ACC112 (cell line): Measurements from ENCODE around the gene ARHGEF4.

Experiments
- H2AFZ ChIP-seq: fragments of 200-600 bp; sonication (generic); one replicate; pipeline ENCODE4 v1.6.0; 2017; ENCODE audit warnings: antibody characterized with exemption, low read length; ENCODE audit not compliant: unreplicated experiment
- H3K27ac ChIP-seq: fragments of 200-600 bp; sonication (generic); 2 replicates; pipeline ENCODE4 v1.5.1; 2014; ENCODE audit warnings: low read depth, mild to moderate bottlenecking, antibody characterized with exemption, low read length, moderate library complexity
- H3K27me3 ChIP-seq: fragments of 200-600 bp; sonication (generic); 2 replicates; pipeline ENCODE4 v1.6.1; 2014; ENCODE audit warnings: mild to moderate bottlenecking, antibody characterized with exemption, low read length, moderate library complexity, mixed read lengths; ENCODE audit not compliant: insufficient read depth
- H3K36me3 ChIP-seq: fragments of 200-600 bp; sonication (generic); 2 replicates; pipeline ENCODE4 v1.6.1; 2016; ENCODE audit warnings: mild to moderate bottlenecking, antibody characterized with exemption, low read length, moderate library complexity, mixed read lengths; ENCODE audit not compliant: insufficient read depth
- H3K4me1 ChIP-seq: fragments of 200-600 bp; sonication (generic); one replicate; pipeline ENCODE4 v1.6.1; 2016; ENCODE audit warnings: low read length, mixed read lengths; ENCODE audit not compliant: insufficient read depth, unreplicated experiment, control insufficient read depth
- H3K4me3 ChIP-seq: fragments of 200-600 bp; sonication (generic); 2 replicates; pipeline ENCODE4 v1.5.1; 2014; ENCODE audit warnings: mild to moderate bottlenecking, low read depth, low read length
- H3K79me2 ChIP-seq: fragments of 200-600 bp; sonication (generic); one replicate; pipeline ENCODE4 v1.6.0; 2016; ENCODE audit warnings: low read length; ENCODE audit not compliant: control insufficient read depth, unreplicated experiment, insufficient read depth

Gene ARHGEF4

DNA sequence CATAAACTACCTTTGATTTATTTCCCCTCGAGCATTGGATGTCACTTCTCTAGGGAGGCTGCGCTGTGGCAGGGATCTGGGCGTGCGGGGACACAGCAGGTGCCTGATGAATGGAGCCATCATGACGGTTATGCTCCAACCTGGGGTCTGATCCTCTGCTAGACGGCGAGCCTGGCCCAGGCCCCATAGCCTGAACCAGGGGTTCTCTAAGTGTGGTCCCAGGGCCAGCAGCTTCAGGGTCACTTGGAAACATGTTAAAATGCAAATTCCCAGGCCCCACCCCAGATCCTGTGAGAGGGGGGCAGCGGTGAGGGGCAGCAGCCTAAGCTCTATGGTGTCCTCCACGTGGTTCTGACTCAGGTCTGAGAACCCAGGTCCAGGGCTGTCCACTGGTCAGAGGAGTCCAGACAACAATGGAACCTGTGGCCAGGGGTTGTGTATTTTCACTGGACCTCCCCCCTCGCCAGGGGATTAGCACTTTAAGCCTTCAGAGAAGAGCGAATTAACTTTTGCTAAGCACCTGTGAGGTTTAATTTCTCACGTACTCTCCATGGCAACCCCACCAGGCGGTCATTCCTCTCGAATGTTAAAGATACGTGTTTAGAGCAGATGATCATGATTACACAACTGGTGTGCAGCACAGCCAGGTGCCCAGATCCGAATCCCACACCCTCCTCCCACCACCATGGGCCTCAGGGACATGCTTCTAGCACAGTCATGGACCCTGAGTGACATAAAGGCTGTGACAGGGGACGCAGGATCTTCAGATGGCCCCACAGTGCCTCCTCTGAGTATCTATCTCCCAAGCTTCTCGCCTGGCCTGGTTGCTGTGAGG, 1.6 kb upstream of the ARHGEF4 start:
- H3K27me3 ChIP-seq, result peaks cover 33% of the 10 kb centered on the region
- no peak overlapping the region for H3K27ac ChIP-seq
- no peaks in the 10 kb centered on the region for H3K36me3 ChIP-seq
- H3K79me2 ChIP-seq, result no peaks in the 10 kb centered on the region
- H2AFZ ChIP-seq, result no peak overlapping the region
- no peak overlapping the region for H3K4me3 ChIP-seq
- no peaks in the 10 kb centered on the region for H3K4me1 ChIP-seq

DNA sequence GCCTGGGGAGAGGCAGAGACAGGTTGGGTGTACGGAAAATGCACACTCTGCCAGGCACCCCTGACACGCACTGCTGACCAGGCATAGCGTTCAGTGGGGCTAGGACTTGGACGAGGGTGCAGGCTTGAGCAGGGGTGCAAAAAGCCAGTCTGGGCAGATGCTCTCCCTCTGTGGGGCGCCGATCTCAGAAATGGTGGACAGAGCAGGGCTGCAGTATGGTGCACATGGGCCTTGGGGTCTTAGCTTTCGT, 1.0 kb upstream of the ARHGEF4 start:
- Histone ChIP-seq H3K36me3 (no peaks in the 10 kb centered on the region), H3K4me3 (no peak overlapping the region), H3K4me1 (no peaks in the 10 kb centered on the region), H3K27ac (no peak overlapping the region), H2AFZ (no peak overlapping the region), H3K27me3 (peaks cover 38% of the 10 kb centered on the region), H3K79me2 (no peaks in the 10 kb centered on the region)

GRCh38 chr2:130837175-130837810, 579 bp downstream of the ARHGEF4 start:
- H3K4me3 ChIP-seq, result peak overlapping the region; percentile 67
- H3K27ac ChIP-seq, result no peak overlapping the region
- H2AFZ ChIP-seq, result no peak overlapping the region
- H3K79me2 ChIP-seq, result no peaks in the 10 kb centered on the region
- H3K4me1 ChIP-seq, result no peaks in the 10 kb centered on the region
- peaks cover 41% of the 10 kb centered on the region for H3K27me3 ChIP-seq
- H3K36me3 ChIP-seq, result no peaks in the 10 kb centered on the region

DNA sequence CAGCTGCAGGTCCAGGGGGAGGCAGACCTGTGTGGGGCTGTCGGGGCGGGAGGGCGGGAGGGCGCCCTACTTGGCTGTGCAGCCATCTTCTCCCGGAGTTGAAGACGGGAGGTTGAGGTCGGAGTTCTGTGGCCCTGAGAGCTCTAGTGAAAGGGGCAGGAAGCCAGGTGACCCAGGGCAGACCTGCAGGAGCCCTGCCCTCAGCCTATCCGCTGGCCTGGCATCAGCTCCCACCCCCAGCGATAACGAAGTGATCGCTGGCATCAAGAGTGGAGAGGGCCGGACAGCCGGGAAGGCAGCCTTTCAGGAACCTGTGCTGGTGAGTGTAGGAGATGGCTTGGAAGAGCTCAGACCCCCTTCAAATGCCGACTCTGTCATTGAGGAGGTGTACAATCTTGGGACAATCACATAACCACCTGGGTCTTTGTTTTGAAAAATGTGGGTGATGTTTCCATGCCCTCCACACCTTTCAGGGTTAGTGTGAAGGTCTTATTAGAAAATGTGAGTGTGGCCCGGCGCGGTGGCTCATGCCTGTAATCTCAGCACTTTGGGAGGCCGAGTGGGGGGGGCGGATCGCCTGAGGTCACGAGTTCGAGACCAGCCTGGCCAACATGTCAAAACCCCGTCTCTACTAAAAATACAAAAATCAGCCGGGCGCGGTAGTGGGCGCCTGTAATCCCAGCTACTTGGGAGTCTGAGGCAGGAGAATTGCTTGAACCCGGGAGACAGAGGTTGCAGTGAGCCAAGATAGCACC, 1.3 kb downstream of the ARHGEF4 start:
- H3K27ac ChIP-seq, result no peak overlapping the region
- H3K4me3 ChIP-seq, result no peak overlapping the region
- H3K79me2 ChIP-seq, result no peaks in the 10 kb centered on the region
- no peaks in the 10 kb centered on the region for H3K36me3 ChIP-seq
- H3K27me3 ChIP-seq, result peaks cover 42% of the 10 kb centered on the region
- H2AFZ ChIP-seq, result no peak overlapping the region
- H3K4me1 ChIP-seq, result no peaks in the 10 kb centered on the region

DNA sequence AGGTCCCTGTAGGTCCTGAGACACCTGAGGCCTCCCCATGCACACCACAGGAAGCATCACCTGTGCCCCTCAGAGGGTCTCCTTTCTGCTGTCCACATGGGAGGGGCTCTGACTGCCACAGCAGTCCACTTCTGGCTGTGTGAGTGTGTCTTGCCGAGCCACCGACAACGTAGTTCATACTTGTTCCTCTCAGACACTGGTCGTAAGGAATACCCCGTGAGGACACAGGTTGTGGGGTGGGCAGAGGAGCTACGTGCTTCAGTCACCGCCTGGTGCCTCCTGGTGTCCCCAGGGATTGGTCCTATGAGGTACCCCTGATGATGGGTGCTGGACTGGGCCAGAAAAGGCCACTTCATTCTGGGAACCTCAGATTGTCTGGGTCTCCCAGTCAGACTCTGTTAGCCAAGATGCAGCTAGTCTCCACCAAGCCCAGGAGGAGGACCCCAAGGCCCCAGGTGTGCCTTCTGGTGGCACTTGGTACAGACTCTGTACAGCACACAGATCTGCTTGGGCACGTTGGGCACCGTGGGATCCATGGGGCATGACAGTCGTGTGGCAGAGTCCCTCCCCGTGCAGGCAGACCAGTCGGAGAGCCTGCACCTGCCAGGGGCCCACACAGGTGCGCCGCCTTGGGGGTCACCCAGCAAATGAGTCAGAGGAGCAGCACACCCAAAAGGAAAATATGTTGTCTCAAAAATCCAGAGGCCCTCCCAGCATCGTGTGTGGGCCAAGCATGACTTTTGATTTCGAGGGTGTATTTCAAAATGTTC, 2.5 kb downstream of the ARHGEF4 start:
- H2AFZ ChIP-seq, result no peak overlapping the region
- no peaks in the 10 kb centered on the region for H3K36me3 ChIP-seq
- H3K4me1 ChIP-seq, result no peaks in the 10 kb centered on the region
- no peaks in the 10 kb centered on the region for H3K79me2 ChIP-seq
- H3K4me3 ChIP-seq, result no peak overlapping the region
- peaks cover 42% of the 10 kb centered on the region for H3K27me3 ChIP-seq
- H3K27ac ChIP-seq, result no peak overlapping the region

DNA sequence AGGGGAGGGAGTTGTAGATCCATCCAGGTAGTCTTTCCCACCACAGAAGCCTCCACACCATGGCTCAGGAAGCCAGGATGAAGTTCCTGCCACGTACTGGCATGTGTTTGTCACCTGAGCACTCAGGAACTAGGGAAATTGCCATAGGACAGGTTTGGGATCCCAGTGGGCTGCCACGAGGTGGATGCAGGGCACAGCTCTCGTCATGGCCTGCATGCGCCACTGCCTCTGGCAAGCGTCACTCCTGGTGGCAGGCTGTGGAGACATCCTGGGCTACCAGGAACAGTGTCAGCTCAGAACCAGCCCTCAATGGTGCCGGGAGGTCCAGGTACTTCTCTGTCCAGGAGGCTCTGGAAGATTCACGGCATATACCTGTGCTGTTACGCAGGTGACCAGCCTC, 3.8 kb downstream of the ARHGEF4 start:
- Histone ChIP-seq H3K4me3 (no peak overlapping the region), H3K27me3 (peaks cover 42% of the 10 kb centered on the region), H2AFZ (no peak overlapping the region), H3K79me2 (no peaks in the 10 kb centered on the region), H3K36me3 (no peaks in the 10 kb centered on the region), H3K27ac (no peak overlapping the region), H3K4me1 (no peaks in the 10 kb centered on the region)

GRCh38 chr2:130841741-130842365, 5.1 kb downstream of the ARHGEF4 start:
- H3K4me3 ChIP-seq, result no peak overlapping the region
- no peak overlapping the region for H3K27ac ChIP-seq
- peaks cover 7% of the 10 kb centered on the region for H3K4me1 ChIP-seq
- H3K79me2 ChIP-seq, result no peaks in the 10 kb centered on the region
- no peaks in the 10 kb centered on the region for H3K36me3 ChIP-seq
- peaks cover 33% of the 10 kb centered on the region for H3K27me3 ChIP-seq
- H2AFZ ChIP-seq, result no peak overlapping the region

- H3K79me2 ChIP-seq, result no peaks in the 10 kb centered on the region
- H3K4me1 ChIP-seq, result peaks cover 7% of the 10 kb centered on the region
- H3K4me3 ChIP-seq, result no peak overlapping the region
- H2AFZ ChIP-seq, result no peak overlapping the region
- peaks cover 25% of the 10 kb centered on the region for H3K27me3 ChIP-seq
- H3K27ac ChIP-seq, result no peak overlapping the region
- H3K36me3 ChIP-seq, result no peaks in the 10 kb centered on the region
These were observed 6.1 kb downstream of the ARHGEF4 start for GRCh38 chr2:130842770-130843169.

- Histone ChIP-seq H3K79me2 (no peaks in the 10 kb centered on the region), H3K4me3 (no peak overlapping the region), H3K27me3 (peaks cover 18% of the 10 kb centered on the region), H2AFZ (no peak overlapping the region), H3K36me3 (no peaks in the 10 kb centered on the region), H3K4me1 (peaks cover 7% of the 10 kb centered on the region), H3K27ac (no peak overlapping the region)
These were observed 6.7 kb downstream of the ARHGEF4 start for GRCh38 chr2:130843321-130843985.

DNA sequence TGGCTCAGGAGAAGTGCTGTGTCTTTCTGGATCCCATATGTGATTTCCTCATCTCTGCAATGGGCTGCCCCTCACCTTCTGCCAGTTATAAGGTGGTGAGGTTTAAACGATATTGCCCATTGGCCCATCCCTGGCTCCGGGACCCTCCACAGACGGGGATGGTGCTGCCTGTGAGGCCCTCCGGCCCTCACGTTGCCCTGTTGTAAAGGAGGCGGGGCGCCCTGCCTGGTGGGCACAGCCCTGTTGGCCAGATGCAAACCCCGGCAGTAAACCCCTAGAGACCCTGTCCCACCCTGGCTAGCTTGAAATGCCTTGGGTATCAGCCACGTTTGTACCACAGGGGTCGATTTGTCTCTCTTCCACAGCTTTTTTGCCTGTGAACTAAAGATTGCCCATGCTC, 7.4 kb downstream of the ARHGEF4 start:
- Histone ChIP-seq H3K36me3 (no peaks in the 10 kb centered on the region), H3K4me1 (peaks cover 7% of the 10 kb centered on the region), H3K4me3 (no peak overlapping the region), H3K79me2 (no peaks in the 10 kb centered on the region), H3K27me3 (peaks cover 11% of the 10 kb centered on the region), H2AFZ (no peak overlapping the region), H3K27ac (no peak overlapping the region)
